ENCODE data around the gene ERBB4.

DNA sequence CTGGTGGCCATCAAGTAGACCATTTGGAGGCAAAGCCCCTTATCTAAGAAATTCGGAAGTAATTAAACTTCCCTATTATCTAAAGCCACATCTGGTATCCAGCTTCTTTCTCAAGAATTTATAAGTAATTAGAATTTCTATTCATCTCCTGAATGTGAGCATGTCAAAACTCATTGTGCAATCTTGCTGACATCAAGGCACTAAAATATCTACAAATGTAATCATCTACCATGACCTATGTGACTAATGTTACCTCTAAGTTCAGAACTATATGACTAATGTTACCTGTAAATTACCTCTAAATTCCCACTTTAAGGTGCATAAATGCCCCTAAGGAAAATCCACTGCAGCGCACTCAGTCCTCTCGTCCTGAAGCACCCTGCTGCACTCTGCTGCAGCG, 1209.2 kb downstream of the ERBB4 start:
- TF ChIP-seq CTCF (IDR thresholded peaks at IDR 0.05 in 2 of 3, conservative IDR thresholded peaks at IDR 0.05 in 1 of 3; ENCODE audit: control insufficient read depth in 2 of 3, extremely low read depth in 1 of 3, insufficient read depth in 1 of 3, low read depth in 3 of 3, low read length in 3 of 3) = no peak
- no peak for TF ChIP-seq BHLHE40 (IDR thresholded peaks at IDR 0.05; ENCODE audit: borderline replicate concordance in 1 of 2, low read depth in 2 of 2, low read length in 1 of 2)
